Astrocyte of the cerebellum (primary cell): ENCODE data around the gene ZDHHC17.

ENCODE experiments used
- DNase-seq: peaks from one replicate; pipeline ENCODE4 v3.0.0-alpha.2; 2011; ENCODE audit warnings: low read depth
- H3K4me3 ChIP-seq: 2 replicates; pipeline ENCODE4 v1.5.1; 2011; ENCODE audit warnings: mild to moderate bottlenecking, low read depth, low read length, moderate library complexity
- CTCF ChIP-seq: IDR thresholded peaks from 2 replicates; pipeline ENCODE4 v1.5.1; 2012; ENCODE audit warnings: low read length, low read depth, moderate library complexity, mild to moderate bottlenecking; ENCODE audit errors: missing control alignments
- in situ Hi-C: cut with HindIII; loops from 2 replicates; pipeline ENCODE4 v1.10.0; 2017; ENCODE audit warnings: low sequenced_read_pairs

Gene ZDHHC17

GRCh38 chr12:76878899-76879709, 115.2 kb downstream of the ZDHHC17 start, which contains the start of gene CSRP2:
Gene CSRP2 (minus strand): TSS chr12:76879019. CDS start chr12:76866260, 12,759 bp downstream.
- in situ Hi-C loops, result no loop called here
- peak; percentile 66 for DNase-seq
- peak; percentile 44 for TF ChIP-seq CTCF
- H3K4me3 ChIP-seq, result peak within 1 kb of the TSS; percentile 91

- no peak for DNase-seq
- peak overlapping the region; percentile 91 for H3K4me3 ChIP-seq
- in situ Hi-C loops, result no loop called here
These were observed 116.0 kb downstream of the ZDHHC17 start for GRCh38 chr12:76879710-76880518.

GRCh38 chr12:76880519-76881023, 116.7 kb downstream of the ZDHHC17 start:
- TF ChIP-seq CTCF, result no peak
- no peak overlapping the region for H3K4me3 ChIP-seq
- in situ Hi-C loops, result no loop called here

More at GRCh38 chr12:76879710-76880518, 116.0 kb downstream of the ZDHHC17 start:
- TF ChIP-seq CTCF, result no peak

GRCh38 chr12:76881142-76881541, 117.2 kb downstream of the ZDHHC17 start:
- no peak for TF ChIP-seq CTCF
- DNase-seq, result no peak
- in situ Hi-C loops, result no loop called here
- no peak overlapping the region for H3K4me3 ChIP-seq

More at GRCh38 chr12:76880519-76881023, 116.7 kb downstream of the ZDHHC17 start:
- DNase-seq, result no peak

GRCh38 chr12:76882367-76882766, 118.5 kb downstream of the ZDHHC17 start:
- no peak for DNase-seq
- no peak for TF ChIP-seq CTCF
- no peak overlapping the region for H3K4me3 ChIP-seq
- in situ Hi-C loops, result no loop called here

GRCh38 chr12:76883151-76883550, 119.2 kb downstream of the ZDHHC17 start:
- no peak for TF ChIP-seq CTCF
- no peak for DNase-seq
- in situ Hi-C loops, result no loop called here
- no peak overlapping the region for H3K4me3 ChIP-seq
